GM10248 (cell line): ENCODE measurements around the gene DTX1.

ENCODE experiments used
- CTCF ChIA-PET: fragments of 300-600 bp; sonication (Branson Sonifier 250); formaldehyde crosslinking; extraction: SDS; loops from one replicate; lab custom pipeline; 2021; ENCODE audit warnings: antibody characterized with exemption; lab: Yijun Ruan, JAX
- POLR2A ChIA-PET: fragments of 350-650 bp; sonication (Branson Sonifier 250); formaldehyde crosslinking; extraction: SDS; loops from one replicate; lab custom pipeline; 2020; ENCODE audit warnings: antibody characterized with exemption; lab: Yijun Ruan, JAX
- DNase-seq: peaks from one replicate; pipeline ENCODE4 v3.0.0; 2012; ENCODE audit errors: extremely low spot score
- CTCF ChIP-seq: IDR thresholded peaks from 2 replicates; pipeline ENCODE4 v1.5.1; 2012; ENCODE audit warnings: mild to moderate bottlenecking, low read depth; ENCODE audit errors: extremely low read depth, missing control alignments, control extremely low read depth

The DTX1 gene

DNA sequence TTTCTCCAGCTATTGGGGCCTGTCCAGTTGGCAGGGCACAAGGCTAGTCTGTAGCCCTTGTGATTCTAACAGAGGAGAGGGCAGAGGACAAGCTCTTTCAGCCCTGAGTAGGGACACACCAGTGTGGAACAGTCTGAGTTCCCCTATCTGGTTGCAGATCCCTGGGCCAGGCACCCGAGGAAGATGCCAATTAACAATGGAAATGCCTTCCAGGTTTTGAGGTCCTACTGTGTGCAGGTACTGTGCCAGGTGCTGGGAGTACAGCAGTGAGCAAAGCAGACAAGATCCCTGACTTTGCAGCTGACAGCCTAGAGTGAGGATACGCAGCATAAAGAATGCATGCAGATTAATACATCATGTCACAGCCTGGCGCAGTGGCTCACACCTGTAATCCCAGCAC lies 17.1 kb downstream of the DTX1 start:
- CTCF ChIA-PET: interaction anchor here (0.9 to 15.9 kb wide), 7 partner anchors 11 to 81 kb away, joined by 4 to 135 read pairs (median 6); partner anchors contain the start of gene DTX1
- DNase-seq: no peak
- POLR2A ChIA-PET: interaction anchor here (1.8 kb wide), 1 partner anchor 16 kb away, joined by 7 read pairs; no protein-coding TSS in a partner anchor
- TF ChIP-seq CTCF: no peak

DNA sequence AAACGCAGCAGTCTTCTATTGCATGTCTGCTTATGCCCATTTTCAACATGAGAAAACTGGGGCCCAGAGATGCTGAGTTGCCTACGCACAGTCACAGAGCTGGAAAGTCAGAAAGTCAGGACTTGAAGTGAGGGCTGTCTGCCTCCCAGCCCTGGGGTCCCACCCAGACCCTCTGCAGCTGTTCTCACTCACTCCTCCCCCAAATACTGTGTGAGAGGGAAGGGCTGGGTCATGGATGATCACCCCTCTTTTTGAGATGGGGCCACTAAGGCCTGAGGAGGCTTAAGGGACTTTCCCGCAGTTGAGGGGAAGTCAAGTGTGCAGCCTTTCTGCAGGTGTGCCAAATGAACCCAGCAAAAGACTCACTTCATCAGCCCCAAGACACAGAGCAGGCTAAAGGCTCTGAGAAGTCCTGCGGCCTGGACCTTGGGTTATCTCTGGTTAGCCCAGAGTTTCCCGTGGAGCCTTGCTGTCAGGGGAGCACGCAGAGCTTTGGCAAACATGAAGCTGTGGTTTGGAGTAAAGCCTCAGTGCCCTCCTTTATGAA lies 18.7 kb downstream of the DTX1 start:
- peak; percentile 84 for DNase-seq
- CTCF ChIA-PET: interaction anchor here (0.9 to 15.9 kb wide), 4 partner anchors 15 to 23 kb away, joined by 3 to 135 read pairs (median 6); partner anchors contain the start of gene DTX1
- TF ChIP-seq CTCF: no peak
- POLR2A ChIA-PET: interaction anchor here (1.8 kb wide), 1 partner anchor 15 kb away, joined by 7 read pairs; no protein-coding TSS in a partner anchor

GRCh38 chr12:113077057-113077858 lies 20.7 kb downstream of the DTX1 start:
- DNase-seq: no peak
- CTCF ChIA-PET: no interaction called here
- no peak for TF ChIP-seq CTCF
- POLR2A ChIA-PET: no interaction called here

DNA sequence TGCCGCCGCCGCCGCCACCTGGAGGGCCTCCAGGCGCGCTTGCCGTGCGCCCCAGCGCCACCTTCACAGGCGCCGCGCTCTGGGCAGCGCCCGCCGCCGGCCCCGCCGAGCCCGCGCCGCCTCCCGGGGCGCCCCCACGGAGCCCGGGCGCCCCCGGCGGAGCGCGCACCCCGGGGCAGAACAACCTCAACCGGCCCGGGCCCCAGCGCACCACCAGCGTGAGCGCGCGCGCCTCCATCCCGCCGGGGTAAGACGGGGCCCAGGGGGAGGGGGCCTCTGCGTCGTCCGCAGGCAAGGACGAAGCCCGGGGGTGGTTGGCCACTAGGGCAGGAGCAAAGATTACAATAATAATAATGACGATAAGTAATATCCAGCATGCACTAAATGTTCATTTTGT lies 21.3 kb downstream of the DTX1 start:
- no peak for DNase-seq
- ChIA-PET CTCF (interaction anchor here (0.9 kb wide), 1 partner anchor 76 kb away, joined by 4 read pairs; no protein-coding TSS in a partner anchor), POLR2A (no interaction called here)
- no peak for TF ChIP-seq CTCF

DNA sequence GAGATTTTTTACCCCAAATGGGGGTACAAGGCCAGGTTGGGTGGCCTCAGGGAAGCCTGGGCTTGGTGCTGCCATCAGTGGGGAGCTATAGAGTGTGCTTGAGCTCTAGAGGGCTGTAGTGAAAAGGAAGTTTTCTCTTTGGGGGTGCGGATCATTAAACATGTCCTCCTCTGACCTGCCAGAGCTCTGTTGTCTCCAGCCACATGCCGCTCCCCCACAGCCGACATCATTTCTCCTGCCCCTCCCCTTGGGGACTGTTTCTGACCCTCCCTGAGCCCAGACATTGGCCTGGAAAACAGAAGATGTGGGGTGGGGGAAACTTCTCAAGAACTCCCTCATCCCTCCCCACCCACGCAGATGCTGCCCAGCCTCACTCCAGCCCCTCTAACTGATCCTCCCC lies 25.3 kb downstream of the DTX1 start:
- ChIA-PET CTCF (interaction anchor here (0.7 to 4.1 kb wide), 4 partner anchors 11 to 33 kb away, joined by 3 to 16 read pairs (median 8); no protein-coding TSS in a partner anchor), POLR2A (no interaction called here)
- DNase-seq: no peak
- TF ChIP-seq CTCF: no peak

DNA sequence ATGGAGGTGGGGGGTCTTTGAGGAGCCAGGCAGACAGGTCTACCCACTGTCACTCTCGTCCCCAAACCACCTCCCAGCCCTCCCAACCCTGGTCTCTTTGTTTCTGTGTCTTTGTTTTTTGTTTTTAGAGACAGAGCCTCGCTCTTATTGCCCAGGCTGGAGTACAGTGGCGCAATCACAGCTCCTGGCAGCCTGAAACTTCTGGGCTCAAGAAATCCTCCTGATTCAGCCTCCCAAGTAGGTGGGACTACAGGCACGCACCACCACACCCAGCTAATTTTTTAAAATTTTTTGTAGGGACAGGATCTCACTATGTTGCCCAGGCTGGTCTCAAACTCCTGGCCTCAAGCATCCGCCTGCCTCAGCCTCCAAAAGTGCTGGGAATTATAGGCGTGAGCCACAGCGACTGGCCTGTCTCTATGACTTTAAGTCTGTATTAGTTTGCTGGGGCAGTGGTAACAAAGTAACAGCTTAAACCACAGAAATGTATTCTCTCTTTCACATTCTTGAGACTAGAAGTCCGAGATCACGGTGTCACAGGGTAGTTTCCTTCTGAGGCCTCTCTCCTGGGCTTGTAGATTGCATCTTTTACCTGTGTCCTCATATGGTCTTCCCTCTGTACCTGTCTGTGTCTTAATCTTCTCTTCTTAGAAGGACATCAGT lies 26.1 kb downstream of the DTX1 start:
- no peak for TF ChIP-seq CTCF
- DNase-seq: peak; percentile 62
- ChIA-PET POLR2A (no interaction called here), CTCF (interaction anchor here (0.7 to 4.1 kb wide), 5 partner anchors 10 to 34 kb away, joined by 3 to 16 read pairs (median 4); no protein-coding TSS in a partner anchor)
